Fibroblast of skin of back (primary cell): ENCODE data around the gene ZNF304. TPM values are rescaled to one million over a fixed set of nuclear protein-coding genes. Genes with fewer than 3 reads are reported as not detected.

ENCODE experiments used
- DNase-seq: peaks from one replicate; pipeline ENCODE4 v3.0.0-alpha.2; 2013
- polyA plus RNA-seq, 2 experiments: library from polyadenylated mRNA; unstranded; fragments of 120-200 nt; gene quantifications; one replicate each; pipeline ENCODE4 v1.2.1, GENCODE V29; 2013; ENCODE audit not compliant: insufficient read length in 2 of 2

Gene ZNF304
- polyA plus RNA-seq (2013, experiment 1 of 2; ENCODE audit: insufficient read length): 6.8 TPM
- polyA plus RNA-seq (2013, experiment 2 of 2; ENCODE audit: insufficient read length): 6.5 TPM

GRCh38 chr19:57350877-57351805 is at the start of gene ZNF304:
ZNF304 (plus strand) TSS chr19:57351271; CDS start chr19:57351665, 394 bp downstream.
- peak; percentile 97 for DNase-seq

- DNase-seq: peak; percentile 92
Observed at GRCh38 chr19:57302020-57302465, 49.0 kb upstream of the ZNF304 start.

- DNase-seq: no peak
Observed at GRCh38 chr19:57302727-57303401, 48.2 kb upstream of the ZNF304 start.

- no peak for DNase-seq
Observed at GRCh38 chr19:57305056-57305455, 46.0 kb upstream of the ZNF304 start.

GRCh38 chr19:57308514-57308913 is 42.6 kb upstream of the ZNF304 start:
- DNase-seq: no peak

- DNase-seq: no peak
Observed at GRCh38 chr19:57310792-57311191, 40.3 kb upstream of the ZNF304 start.

- DNase-seq: no peak
Observed at GRCh38 chr19:57314146-57314545, 36.9 kb upstream of the ZNF304 start.

- no peak for DNase-seq
Observed at GRCh38 chr19:57317503-57317902, 33.6 kb upstream of the ZNF304 start.

- DNase-seq: no peak
Observed at GRCh38 chr19:57319869-57320179, 31.2 kb upstream of the ZNF304 start.

GRCh38 chr19:57320180-57321084 is 30.6 kb upstream of the ZNF304 start, which contains the start of gene ZNF543:
ZNF543 (plus strand) TSS chr19:57320472; CDS start chr19:57320854, 382 bp downstream.
- DNase-seq: peak; percentile 97

GRCh38 chr19:57321116-57321515 is 30.0 kb upstream of the ZNF304 start:
- no peak for DNase-seq

- no peak for DNase-seq
Observed at GRCh38 chr19:57321751-57322150, 29.3 kb upstream of the ZNF304 start.

- DNase-seq: no peak
Observed at GRCh38 chr19:57324992-57325391, 26.1 kb upstream of the ZNF304 start.

- no peak for DNase-seq
Observed at GRCh38 chr19:57327993-57328392, 23.1 kb upstream of the ZNF304 start.

GRCh38 chr19:57334191-57334590 is 16.9 kb upstream of the ZNF304 start:
- no peak for DNase-seq

- peak; percentile 59 for DNase-seq
Observed at GRCh38 chr19:57338877-57339276, 12.2 kb upstream of the ZNF304 start.

GRCh38 chr19:57342582-57342981 is 8.5 kb upstream of the ZNF304 start:
- no peak for DNase-seq

GRCh38 chr19:57348136-57348535 is 2.9 kb upstream of the ZNF304 start:
- peak; percentile 71 for DNase-seq

GRCh38 chr19:57351867-57352266 is 796 bp downstream of the ZNF304 start:
- DNase-seq: no peak

GRCh38 chr19:57355916-57356315 is 4.8 kb downstream of the ZNF304 start:
- DNase-seq: no peak

- no peak for DNase-seq
Observed at GRCh38 chr19:57357406-57357805, 6.3 kb downstream of the ZNF304 start.

- DNase-seq: no peak
Observed at GRCh38 chr19:57359300-57359699, 8.2 kb downstream of the ZNF304 start.
